Measurements from ENCODE around the gene UGGT1. TPM values are rescaled to one million over a fixed set of nuclear protein-coding genes. Genes with fewer than 3 reads are reported as not detected.

UGGT1 gene
- total and polyA plus RNA-seq, 2 experiments from 2014 or later = 11.5 to 65.0 TPM

DNA sequence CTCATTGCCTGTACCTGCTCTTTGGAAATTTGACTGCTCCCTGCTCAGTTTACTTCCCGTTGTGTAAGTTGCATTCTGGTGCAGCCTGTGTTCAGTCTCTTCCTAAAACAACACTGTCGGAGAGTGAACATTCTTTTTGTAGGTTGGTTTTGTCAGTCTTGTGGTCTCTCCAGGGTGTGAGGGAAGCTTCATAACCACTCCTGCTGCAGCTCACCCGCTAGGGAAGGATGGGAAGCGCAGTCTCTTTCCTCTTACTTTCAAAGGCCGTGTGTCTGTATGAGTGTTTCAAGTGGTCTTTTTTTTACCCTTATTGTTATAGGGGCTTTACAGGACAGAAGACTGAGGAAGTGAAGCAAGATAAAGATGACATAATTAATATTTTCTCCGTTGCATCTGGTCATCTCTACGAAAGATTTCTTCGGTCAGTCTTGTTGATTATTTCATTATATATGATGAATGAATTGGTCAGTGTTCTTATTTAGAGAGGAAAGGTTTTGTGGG, 87.2 kb downstream of the UGGT1 start:
- Histone ChIP-seq H3K4me1 (ENCODE audit: insufficient read depth) (no peaks in the 10 kb centered on the region), H3K9me2 (ENCODE audit: insufficient read depth) (no peaks in the 10 kb centered on the region), H3F3A (replicated peaks; ENCODE audit: low read depth) (no peaks in the 10 kb centered on the region), H2AFZ (no peak overlapping the region), H3K4me2 (no peak overlapping the region), H3K27me3 (ENCODE audit: insufficient read depth) (no peaks in the 10 kb centered on the region), H3K4me3 (no peak overlapping the region), H3K36me3 (ENCODE audit: insufficient read depth) (peaks cover 63% of the 10 kb centered on the region), H3K79me2 (replicated peaks; ENCODE audit: insufficient read depth) (no peaks in the 10 kb centered on the region), H4K20me1 (replicated peaks; ENCODE audit: insufficient read depth) (peaks cover 14% of the 10 kb centered on the region), H3K27ac (ENCODE audit: low read depth) (no peak overlapping the region)
- ATAC-seq (no peak), DNase-seq (ENCODE audit: low spot score) (no peak)
- Mint-ChIP-seq H3K36me3 (ENCODE audit: low read depth) (peaks cover 76% of the 10 kb centered on the region), H3K27ac (no peak overlapping the region), H3K27me3 (ENCODE audit: insufficient read depth, low read depth, poor library complexity) (no peaks in the 10 kb centered on the region), H3K4me3 (no peak overlapping the region), H3K4me1 (no peaks in the 10 kb centered on the region), H3K9me3 (no peaks in the 10 kb centered on the region)
- TF ChIP-seq NANOG (IDR thresholded peaks at IDR 0.05; ENCODE audit: borderline replicate concordance) (no peak), ZNF114 (CRISPR knock-in tag; IDR thresholded peaks at IDR 0.05) (no peak), EZH2 (IDR thresholded peaks at IDR 0.05; ENCODE audit: low read depth, unreplicated experiment) (no peak), ZNF331 (CRISPR knock-in tag; IDR thresholded peaks at IDR 0.05; ENCODE audit: low read depth) (no peak), CREB1 (CRISPR knock-in tag; IDR thresholded peaks at IDR 0.05; ENCODE audit: low read depth) (no peak), JUNB (IDR thresholded peaks at IDR 0.05; ENCODE audit: unreplicated experiment) (no peak), STAT1 (IDR thresholded peaks at IDR 0.05; ENCODE audit: unreplicated experiment) (no peak), EZH2phosphoT487 (IDR thresholded peaks at IDR 0.05; ENCODE audit: unreplicated experiment) (no peak), POLR2AphosphoS5 (IDR thresholded peaks at IDR 0.05; ENCODE audit: low read depth) (no peak)
- TF ChIP-seq, protein P1, sequence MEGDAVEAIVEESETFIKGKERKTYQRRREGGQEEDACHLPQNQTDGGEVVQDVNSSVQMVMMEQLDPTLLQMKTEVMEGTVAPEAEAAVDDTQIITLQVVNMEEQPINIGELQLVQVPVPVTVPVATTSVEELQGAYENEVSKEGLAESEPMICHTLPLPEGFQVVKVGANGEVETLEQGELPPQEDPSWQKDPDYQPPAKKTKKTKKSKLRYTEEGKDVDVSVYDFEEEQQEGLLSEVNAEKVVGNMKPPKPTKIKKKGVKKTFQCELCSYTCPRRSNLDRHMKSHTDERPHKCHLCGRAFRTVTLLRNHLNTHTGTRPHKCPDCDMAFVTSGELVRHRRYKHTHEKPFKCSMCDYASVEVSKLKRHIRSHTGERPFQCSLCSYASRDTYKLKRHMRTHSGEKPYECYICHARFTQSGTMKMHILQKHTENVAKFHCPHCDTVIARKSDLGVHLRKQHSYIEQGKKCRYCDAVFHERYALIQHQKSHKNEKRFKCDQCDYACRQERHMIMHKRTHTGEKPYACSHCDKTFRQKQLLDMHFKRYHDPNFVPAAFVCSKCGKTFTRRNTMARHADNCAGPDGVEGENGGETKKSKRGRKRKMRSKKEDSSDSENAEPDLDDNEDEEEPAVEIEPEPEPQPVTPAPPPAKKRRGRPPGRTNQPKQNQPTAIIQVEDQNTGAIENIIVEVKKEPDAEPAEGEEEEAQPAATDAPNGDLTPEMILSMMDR (conservative IDR thresholded peaks at IDR 0.05; ENCODE audit: low read depth in 2 of 2) = no peak
- TF ChIP-seq, protein P2, sequence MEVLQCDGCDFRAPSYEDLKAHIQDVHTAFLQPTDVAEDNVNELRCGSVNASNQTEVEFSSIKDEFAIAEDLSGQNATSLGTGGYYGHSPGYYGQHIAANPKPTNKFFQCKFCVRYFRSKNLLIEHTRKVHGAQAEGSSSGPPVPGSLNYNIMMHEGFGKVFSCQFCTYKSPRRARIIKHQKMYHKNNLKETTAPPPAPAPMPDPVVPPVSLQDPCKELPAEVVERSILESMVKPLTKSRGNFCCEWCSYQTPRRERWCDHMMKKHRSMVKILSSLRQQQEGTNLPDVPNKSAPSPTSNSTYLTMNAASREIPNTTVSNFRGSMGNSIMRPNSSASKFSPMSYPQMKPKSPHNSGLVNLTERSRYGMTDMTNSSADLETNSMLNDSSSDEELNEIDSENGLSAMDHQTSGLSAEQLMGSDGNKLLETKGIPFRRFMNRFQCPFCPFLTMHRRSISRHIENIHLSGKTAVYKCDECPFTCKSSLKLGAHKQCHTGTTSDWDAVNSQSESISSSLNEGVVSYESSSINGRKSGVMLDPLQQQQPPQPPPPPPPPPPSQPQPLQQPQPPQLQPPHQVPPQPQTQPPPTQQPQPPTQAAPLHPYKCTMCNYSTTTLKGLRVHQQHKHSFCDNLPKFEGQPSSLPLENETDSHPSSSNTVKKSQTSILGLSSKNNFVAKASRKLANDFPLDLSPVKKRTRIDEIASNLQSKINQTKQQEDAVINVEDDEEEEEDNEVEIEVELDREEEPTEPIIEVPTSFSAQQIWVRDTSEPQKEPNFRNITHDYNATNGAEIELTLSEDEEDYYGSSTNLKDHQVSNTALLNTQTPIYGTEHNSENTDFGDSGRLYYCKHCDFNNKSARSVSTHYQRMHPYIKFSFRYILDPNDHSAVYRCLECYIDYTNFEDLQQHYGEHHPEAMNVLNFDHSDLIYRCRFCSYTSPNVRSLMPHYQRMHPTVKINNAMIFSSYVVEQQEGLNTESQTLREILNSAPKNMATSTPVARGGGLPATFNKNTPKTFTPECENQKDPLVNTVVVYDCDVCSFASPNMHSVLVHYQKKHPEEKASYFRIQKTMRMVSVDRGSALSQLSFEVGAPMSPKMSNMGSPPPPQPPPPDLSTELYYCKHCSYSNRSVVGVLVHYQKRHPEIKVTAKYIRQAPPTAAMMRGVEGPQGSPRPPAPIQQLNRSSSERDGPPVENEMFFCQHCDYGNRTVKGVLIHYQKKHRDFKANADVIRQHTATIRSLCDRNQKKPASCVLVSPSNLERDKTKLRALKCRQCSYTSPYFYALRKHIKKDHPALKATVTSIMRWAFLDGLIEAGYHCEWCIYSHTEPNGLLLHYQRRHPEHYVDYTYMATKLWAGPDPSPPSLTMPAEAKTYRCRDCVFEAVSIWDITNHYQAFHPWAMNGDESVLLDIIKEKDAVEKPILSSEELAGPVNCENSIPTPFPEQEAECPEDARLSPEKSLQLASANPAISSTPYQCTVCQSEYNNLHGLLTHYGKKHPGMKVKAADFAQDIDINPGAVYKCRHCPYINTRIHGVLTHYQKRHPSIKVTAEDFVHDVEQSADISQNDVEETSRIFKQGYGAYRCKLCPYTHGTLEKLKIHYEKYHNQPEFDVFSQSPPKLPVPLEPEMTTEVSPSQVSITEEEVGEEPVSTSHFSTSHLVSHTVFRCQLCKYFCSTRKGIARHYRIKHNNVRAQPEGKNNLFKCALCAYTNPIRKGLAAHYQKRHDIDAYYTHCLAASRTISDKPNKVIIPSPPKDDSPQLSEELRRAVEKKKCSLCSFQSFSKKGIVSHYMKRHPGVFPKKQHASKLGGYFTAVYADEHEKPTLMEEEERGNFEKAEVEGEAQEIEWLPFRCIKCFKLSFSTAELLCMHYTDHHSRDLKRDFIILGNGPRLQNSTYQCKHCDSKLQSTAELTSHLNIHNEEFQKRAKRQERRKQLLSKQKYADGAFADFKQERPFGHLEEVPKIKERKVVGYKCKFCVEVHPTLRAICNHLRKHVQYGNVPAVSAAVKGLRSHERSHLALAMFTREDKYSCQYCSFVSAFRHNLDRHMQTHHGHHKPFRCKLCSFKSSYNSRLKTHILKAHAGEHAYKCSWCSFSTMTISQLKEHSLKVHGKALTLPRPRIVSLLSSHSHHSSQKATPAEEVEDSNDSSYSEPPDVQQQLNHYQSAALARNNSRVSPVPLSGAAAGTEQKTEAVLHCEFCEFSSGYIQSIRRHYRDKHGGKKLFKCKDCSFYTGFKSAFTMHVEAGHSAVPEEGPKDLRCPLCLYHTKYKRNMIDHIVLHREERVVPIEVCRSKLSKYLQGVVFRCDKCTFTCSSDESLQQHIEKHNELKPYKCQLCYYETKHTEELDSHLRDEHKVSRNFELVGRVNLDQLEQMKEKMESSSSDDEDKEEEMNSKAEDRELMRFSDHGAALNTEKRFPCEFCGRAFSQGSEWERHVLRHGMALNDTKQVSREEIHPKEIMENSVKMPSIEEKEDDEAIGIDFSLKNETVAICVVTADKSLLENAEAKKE (CRISPR knock-in tag; IDR thresholded peaks at IDR 0.05) = no peak
- TF ChIP-seq, protein P3, sequence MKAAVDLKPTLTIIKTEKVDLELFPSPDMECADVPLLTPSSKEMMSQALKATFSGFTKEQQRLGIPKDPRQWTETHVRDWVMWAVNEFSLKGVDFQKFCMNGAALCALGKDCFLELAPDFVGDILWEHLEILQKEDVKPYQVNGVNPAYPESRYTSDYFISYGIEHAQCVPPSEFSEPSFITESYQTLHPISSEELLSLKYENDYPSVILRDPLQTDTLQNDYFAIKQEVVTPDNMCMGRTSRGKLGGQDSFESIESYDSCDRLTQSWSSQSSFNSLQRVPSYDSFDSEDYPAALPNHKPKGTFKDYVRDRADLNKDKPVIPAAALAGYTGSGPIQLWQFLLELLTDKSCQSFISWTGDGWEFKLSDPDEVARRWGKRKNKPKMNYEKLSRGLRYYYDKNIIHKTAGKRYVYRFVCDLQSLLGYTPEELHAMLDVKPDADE (IDR thresholded peaks at IDR 0.05) = no peak
